ENCODE measurements around the gene KIF2A.

KIF2A gene

DNA sequence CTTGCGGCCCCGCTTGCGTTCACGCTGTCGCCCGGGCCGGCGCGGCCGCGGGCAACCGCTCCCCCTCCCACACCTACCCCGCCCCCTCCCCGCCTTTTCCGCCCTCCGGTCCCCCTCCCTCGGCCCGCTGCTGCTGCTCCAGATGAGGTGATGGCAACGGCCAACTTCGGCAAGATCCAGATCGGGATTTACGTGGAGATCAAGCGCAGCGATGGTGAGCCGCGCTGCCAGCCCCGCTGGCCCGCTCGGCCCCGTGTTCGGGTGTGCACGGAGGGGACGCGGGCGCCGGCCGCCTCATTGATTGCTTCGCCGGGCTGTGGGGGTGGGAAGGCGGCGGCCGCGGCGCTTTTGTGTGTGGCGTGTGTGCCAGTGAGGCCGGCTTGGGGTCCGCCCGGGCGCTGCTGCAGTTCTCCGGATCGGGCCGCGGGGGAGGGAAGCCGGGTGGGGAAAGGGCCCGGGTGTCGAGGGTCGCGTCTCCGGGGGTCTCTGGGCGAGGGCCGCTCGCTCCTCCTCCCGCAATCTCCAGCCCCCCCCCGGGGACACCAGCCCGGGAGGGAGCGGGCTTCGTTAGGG is 403 bp downstream of the KIF2A start:
- Histone ChIP-seq H3K4me2 (ENCODE audit: insufficient read depth, low read length) (peak overlapping the region; percentile 80), H4K20me1 (ENCODE audit: insufficient read depth, low read length) (peaks cover 37% of the 10 kb centered on the region), H3K4me3 (ENCODE audit: low read depth in 1 of 2, low read length in 2 of 2) (peak overlapping the region; percentile 92 to 95), H3K27me3 (ENCODE audit: insufficient read depth, low read length, poor library complexity) (no peaks in the 10 kb centered on the region), H3K27ac (ENCODE audit: low read length) (peak overlapping the region; percentile 78), H3K36me3 (ENCODE audit: insufficient read depth, low read length) (peaks cover 18% of the 10 kb centered on the region), H3K4me1 (ENCODE audit: insufficient read depth, low read length) (peaks cover 40% of the 10 kb centered on the region), H3K79me2 (ENCODE audit: insufficient read depth, low read length) (peaks cover 56% of the 10 kb centered on the region), H2AFZ (ENCODE audit: low read depth, low read length) (peak overlapping the region; percentile 84), H3K9me3 (ENCODE audit: insufficient read depth, low read length, severe bottlenecking) (no peaks in the 10 kb centered on the region), H3K9ac (ENCODE audit: low read depth, low read length) (peak overlapping the region; percentile 94)
- ATAC-seq (ENCODE audit: insufficient read depth, low read depth): peak; percentile 56
- no peak for TF ChIP-seq EZH2 (IDR thresholded peaks at IDR 0.05; ENCODE audit: borderline replicate concordance, low read depth, low read length, severe bottlenecking)
- TF ChIP-seq, protein P1, sequence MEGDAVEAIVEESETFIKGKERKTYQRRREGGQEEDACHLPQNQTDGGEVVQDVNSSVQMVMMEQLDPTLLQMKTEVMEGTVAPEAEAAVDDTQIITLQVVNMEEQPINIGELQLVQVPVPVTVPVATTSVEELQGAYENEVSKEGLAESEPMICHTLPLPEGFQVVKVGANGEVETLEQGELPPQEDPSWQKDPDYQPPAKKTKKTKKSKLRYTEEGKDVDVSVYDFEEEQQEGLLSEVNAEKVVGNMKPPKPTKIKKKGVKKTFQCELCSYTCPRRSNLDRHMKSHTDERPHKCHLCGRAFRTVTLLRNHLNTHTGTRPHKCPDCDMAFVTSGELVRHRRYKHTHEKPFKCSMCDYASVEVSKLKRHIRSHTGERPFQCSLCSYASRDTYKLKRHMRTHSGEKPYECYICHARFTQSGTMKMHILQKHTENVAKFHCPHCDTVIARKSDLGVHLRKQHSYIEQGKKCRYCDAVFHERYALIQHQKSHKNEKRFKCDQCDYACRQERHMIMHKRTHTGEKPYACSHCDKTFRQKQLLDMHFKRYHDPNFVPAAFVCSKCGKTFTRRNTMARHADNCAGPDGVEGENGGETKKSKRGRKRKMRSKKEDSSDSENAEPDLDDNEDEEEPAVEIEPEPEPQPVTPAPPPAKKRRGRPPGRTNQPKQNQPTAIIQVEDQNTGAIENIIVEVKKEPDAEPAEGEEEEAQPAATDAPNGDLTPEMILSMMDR (IDR thresholded peaks at IDR 0.05; ENCODE audit: borderline replicate concordance, extremely low read depth, low read length, poor library complexity, severe bottlenecking): no peak
- DNase-seq: no peak

DNA sequence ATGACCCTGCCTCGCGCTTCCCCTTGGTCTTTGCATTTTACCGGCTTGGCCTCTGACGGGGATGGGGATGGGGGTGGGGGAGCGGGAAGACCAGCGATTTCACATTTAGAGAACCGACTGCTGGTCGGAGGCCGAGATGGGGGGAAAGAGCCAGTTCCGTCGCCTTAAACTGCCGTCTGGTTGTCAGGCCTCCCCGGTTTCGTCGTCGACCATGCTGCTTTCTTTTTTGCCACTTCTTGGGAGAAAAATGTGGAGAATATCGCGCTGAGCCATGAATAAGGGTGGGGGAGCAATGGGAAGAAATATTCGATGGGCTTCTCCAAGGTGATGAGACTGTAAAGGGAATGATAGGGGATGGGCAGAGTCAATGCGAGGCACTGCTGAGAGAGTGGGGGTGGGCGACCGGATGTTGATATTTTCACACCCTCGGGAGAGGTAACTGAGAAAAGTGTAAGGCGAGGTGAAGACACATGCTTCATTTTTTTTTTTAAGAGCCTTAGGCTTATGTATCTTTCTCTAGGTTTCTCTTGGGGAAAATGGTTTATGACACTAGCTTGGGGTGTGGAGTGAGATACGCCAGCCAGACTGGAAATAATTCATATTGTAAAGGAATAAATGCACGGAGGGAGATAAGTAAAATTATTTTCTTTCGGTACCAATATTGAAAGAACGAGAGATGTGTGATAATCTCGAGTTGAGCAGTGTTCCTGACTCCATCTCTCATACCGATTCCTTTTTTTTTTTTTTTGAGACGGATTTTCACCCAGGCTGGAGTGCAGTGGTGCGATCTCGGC is 1.1 kb downstream of the KIF2A start:
- no peaks in the 10 kb centered on the region for H3K9me3 ChIP-seq (ENCODE audit: insufficient read depth, low read length, severe bottlenecking)
- H4K20me1 ChIP-seq (ENCODE audit: insufficient read depth, low read length): peaks cover 44% of the 10 kb centered on the region
- peaks cover 63% of the 10 kb centered on the region for H3K79me2 ChIP-seq (ENCODE audit: insufficient read depth, low read length)
- peaks cover 18% of the 10 kb centered on the region for H3K36me3 ChIP-seq (ENCODE audit: insufficient read depth, low read length)
- DNase-seq (peak; percentile 71), ATAC-seq (ENCODE audit: insufficient read depth, low read depth) (peak; percentile 25; the same call in 2 of the 3 replicates)
- no peak for TF ChIP-seq EZH2 (IDR thresholded peaks at IDR 0.05; ENCODE audit: borderline replicate concordance, low read depth, low read length, severe bottlenecking)
- TF ChIP-seq, protein P1 (IDR thresholded peaks at IDR 0.05; ENCODE audit: borderline replicate concordance, extremely low read depth, low read length, poor library complexity, severe bottlenecking): no peak
- H2AFZ ChIP-seq (ENCODE audit: low read depth, low read length): peak overlapping the region; percentile 84
- peak overlapping the region; percentile 78 for H3K27ac ChIP-seq (ENCODE audit: low read length)
- H3K27me3 ChIP-seq (ENCODE audit: insufficient read depth, low read length, poor library complexity): no peaks in the 10 kb centered on the region
- peak overlapping the region; percentile 80 for H3K4me2 ChIP-seq (ENCODE audit: insufficient read depth, low read length)
- H3K9ac ChIP-seq (ENCODE audit: low read depth, low read length): peak overlapping the region; percentile 94
- H3K4me3 ChIP-seq (ENCODE audit: low read depth in 1 of 2, low read length in 2 of 2): peak overlapping the region; percentile 92 to 95
- peaks cover 40% of the 10 kb centered on the region for H3K4me1 ChIP-seq (ENCODE audit: insufficient read depth, low read length)

DNA sequence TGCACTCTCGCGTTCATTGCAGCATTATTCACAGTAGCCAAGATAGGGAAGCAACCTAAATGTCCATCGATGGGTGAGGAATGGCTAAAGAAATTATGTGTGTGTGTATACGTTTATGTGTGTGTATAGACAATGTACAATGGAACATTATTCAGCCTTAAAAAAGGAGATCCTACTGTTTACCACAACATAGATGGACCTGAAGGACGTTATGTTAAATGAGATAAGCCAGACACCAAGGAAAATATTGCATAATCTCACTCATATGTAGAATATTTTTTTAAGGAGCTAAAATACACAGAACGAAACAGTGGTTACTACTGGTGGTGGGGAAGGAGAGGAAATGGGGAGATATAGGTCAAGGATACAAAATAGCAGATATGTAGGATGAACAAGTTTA is 2.4 kb downstream of the KIF2A start:
- Histone ChIP-seq H3K79me2 (ENCODE audit: insufficient read depth, low read length) (peaks cover 77% of the 10 kb centered on the region), H3K4me1 (ENCODE audit: insufficient read depth, low read length) (peaks cover 40% of the 10 kb centered on the region), H3K27me3 (ENCODE audit: insufficient read depth, low read length, poor library complexity) (no peaks in the 10 kb centered on the region), H3K36me3 (ENCODE audit: insufficient read depth, low read length) (peaks cover 18% of the 10 kb centered on the region), H3K9ac (ENCODE audit: low read depth, low read length) (no peak overlapping the region), H3K4me2 (ENCODE audit: insufficient read depth, low read length) (peak overlapping the region; percentile 80), H3K27ac (ENCODE audit: low read length) (no peak overlapping the region), H2AFZ (ENCODE audit: low read depth, low read length) (no peak overlapping the region), H3K9me3 (ENCODE audit: insufficient read depth, low read length, severe bottlenecking) (no peaks in the 10 kb centered on the region), H3K4me3 (ENCODE audit: low read depth in 1 of 2, low read length in 2 of 2) (peak overlapping the region in 1 of 2 experiments; percentile 92; a peak in 1 of 4 replicates), H4K20me1 (ENCODE audit: insufficient read depth, low read length) (peaks cover 55% of the 10 kb centered on the region)
- no peak for ATAC-seq (ENCODE audit: insufficient read depth, low read depth)
- no peak for DNase-seq
- no peak for TF ChIP-seq EZH2 (IDR thresholded peaks at IDR 0.05; ENCODE audit: borderline replicate concordance, low read depth, low read length, severe bottlenecking)
- TF ChIP-seq, protein P1 (IDR thresholded peaks at IDR 0.05; ENCODE audit: borderline replicate concordance, extremely low read depth, low read length, poor library complexity, severe bottlenecking): no peak
